Activated gamma-delta T cell treated with Interleukin-2 at 50 U/mL for 16 hours (primary cell): ENCODE results near the gene ALOX5AP.

ENCODE experiments used
- DNase-seq: peaks from one replicate; pipeline ENCODE4 v3.0.0-alpha.2; 2020

ALOX5AP gene

GRCh38 chr13:30802501-30802900 is 67.2 kb downstream of the ALOX5AP start:
- DNase-seq = no peak

GRCh38 chr13:30802953-30803478 is 67.7 kb downstream of the ALOX5AP start:
- DNase-seq = peak; percentile 74

GRCh38 chr13:30803749-30804148 is 68.4 kb downstream of the ALOX5AP start:
- no peak for DNase-seq

GRCh38 chr13:30804474-30804873 is 69.1 kb downstream of the ALOX5AP start:
- no peak for DNase-seq

- no peak for DNase-seq
Observed at GRCh38 chr13:30805132-30805537, 69.8 kb downstream of the ALOX5AP start.

GRCh38 chr13:30805603-30806011 is 70.3 kb downstream of the ALOX5AP start:
- DNase-seq = no peak

- DNase-seq = no peak
Observed at GRCh38 chr13:30806784-30807183, 71.4 kb downstream of the ALOX5AP start.

- no peak for DNase-seq
Observed at GRCh38 chr13:30807392-30807791, 72.0 kb downstream of the ALOX5AP start.

GRCh38 chr13:30808600-30808999 is 73.3 kb downstream of the ALOX5AP start:
- DNase-seq = no peak

- DNase-seq = no peak
Observed at GRCh38 chr13:30809787-30810186, 74.4 kb downstream of the ALOX5AP start.

- DNase-seq = no peak
Observed at GRCh38 chr13:30810261-30810701, 74.9 kb downstream of the ALOX5AP start.

GRCh38 chr13:30810801-30811200 is 75.5 kb downstream of the ALOX5AP start:
- no peak for DNase-seq
